ENCODE measurements around the gene FAM193A.

DNA sequence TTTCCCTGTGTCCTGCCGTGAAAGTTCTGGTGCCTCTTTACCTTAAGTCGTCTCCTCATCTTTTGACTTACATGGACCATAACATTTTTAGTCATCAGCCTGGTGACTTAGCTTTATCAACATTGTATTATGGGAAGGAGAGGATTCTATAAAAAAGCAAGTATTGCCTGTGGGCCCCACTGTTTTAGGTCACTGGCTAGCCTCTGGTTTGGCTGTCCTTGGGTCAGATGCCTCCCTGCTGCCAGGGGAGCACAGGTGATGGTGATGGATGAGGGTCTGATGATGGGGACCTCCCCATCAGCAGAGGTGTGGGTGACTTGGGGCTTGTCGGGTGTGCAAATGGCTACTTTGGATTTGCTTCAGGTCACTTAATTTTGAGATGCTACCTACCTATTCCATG lies 51.8 kb downstream of the FAM193A start:
- TF ChIP-seq ZBTB7A (IDR thresholded peaks at IDR 0.05; ENCODE audit: low read depth) (no peak), RAD21 (IDR thresholded peaks at IDR 0.05; ENCODE audit: low read depth) (no peak), EP300 (IDR thresholded peaks at IDR 0.05; ENCODE audit: borderline replicate concordance) (no peak), EGR1 (IDR thresholded peaks at IDR 0.05) (no peak), CEBPB (IDR thresholded peaks at IDR 0.05) (no peak), TAF1 (IDR thresholded peaks at IDR 0.05; ENCODE audit: low read depth) (no peak)
- TF ChIP-seq, protein P1, sequence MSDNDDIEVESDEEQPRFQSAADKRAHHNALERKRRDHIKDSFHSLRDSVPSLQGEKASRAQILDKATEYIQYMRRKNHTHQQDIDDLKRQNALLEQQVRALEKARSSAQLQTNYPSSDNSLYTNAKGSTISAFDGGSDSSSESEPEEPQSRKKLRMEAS (IDR thresholded peaks at IDR 0.05) = no peak
- TF ChIP-seq, protein P2, sequence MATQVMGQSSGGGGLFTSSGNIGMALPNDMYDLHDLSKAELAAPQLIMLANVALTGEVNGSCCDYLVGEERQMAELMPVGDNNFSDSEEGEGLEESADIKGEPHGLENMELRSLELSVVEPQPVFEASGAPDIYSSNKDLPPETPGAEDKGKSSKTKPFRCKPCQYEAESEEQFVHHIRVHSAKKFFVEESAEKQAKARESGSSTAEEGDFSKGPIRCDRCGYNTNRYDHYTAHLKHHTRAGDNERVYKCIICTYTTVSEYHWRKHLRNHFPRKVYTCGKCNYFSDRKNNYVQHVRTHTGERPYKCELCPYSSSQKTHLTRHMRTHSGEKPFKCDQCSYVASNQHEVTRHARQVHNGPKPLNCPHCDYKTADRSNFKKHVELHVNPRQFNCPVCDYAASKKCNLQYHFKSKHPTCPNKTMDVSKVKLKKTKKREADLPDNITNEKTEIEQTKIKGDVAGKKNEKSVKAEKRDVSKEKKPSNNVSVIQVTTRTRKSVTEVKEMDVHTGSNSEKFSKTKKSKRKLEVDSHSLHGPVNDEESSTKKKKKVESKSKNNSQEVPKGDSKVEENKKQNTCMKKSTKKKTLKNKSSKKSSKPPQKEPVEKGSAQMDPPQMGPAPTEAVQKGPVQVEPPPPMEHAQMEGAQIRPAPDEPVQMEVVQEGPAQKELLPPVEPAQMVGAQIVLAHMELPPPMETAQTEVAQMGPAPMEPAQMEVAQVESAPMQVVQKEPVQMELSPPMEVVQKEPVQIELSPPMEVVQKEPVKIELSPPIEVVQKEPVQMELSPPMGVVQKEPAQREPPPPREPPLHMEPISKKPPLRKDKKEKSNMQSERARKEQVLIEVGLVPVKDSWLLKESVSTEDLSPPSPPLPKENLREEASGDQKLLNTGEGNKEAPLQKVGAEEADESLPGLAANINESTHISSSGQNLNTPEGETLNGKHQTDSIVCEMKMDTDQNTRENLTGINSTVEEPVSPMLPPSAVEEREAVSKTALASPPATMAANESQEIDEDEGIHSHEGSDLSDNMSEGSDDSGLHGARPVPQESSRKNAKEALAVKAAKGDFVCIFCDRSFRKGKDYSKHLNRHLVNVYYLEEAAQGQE (IDR thresholded peaks at IDR 0.05; ENCODE audit: low read depth) = no peak
- TF ChIP-seq, protein P3, sequence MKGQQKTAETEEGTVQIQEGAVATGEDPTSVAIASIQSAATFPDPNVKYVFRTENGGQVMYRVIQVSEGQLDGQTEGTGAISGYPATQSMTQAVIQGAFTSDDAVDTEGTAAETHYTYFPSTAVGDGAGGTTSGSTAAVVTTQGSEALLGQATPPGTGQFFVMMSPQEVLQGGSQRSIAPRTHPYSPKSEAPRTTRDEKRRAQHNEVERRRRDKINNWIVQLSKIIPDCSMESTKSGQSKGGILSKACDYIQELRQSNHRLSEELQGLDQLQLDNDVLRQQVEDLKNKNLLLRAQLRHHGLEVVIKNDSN (IDR thresholded peaks at IDR 0.05) = no peak

Data from Ishikawa (cell line).